IPS-18a (cell line): ENCODE measurements around the gene AKAP14.
"Not testable (repeated sequence)": the region's sequence is repeated elsewhere in the genome, so short reads cannot be mapped to it uniquely, and the experiment has no call there.

ENCODE experiments used
- H3K27ac ChIP-seq: one replicate; pipeline ENCODE4 v1.5.1; 2013; ENCODE audit warnings: low read length
- H3K27me3 ChIP-seq: one replicate; pipeline ENCODE4 v1.6.1; 2013; ENCODE audit warnings: mild to moderate bottlenecking, low read length; ENCODE audit not compliant: control insufficient read depth, insufficient read depth
- H3K36me3 ChIP-seq: one replicate; pipeline ENCODE4 v1.6.1; 2013; ENCODE audit warnings: low read depth, low read length; ENCODE audit not compliant: control insufficient read depth
- H3K4me1 ChIP-seq: one replicate; pipeline ENCODE4 v1.6.1; 2013; ENCODE audit warnings: low read depth, low read length; ENCODE audit not compliant: control insufficient read depth
- H3K4me3 ChIP-seq: one replicate; pipeline ENCODE4 v1.5.1; 2013; ENCODE audit warnings: low read length
- H3K9ac ChIP-seq: one replicate; pipeline ENCODE4 v1.6.1; 2013; ENCODE audit warnings: mild to moderate bottlenecking, low read length, moderate library complexity
- H3K9me3 ChIP-seq: one replicate; pipeline ENCODE4 v1.6.1; 2013; ENCODE audit warnings: low read depth, low read length; ENCODE audit not compliant: control insufficient read depth

The AKAP14 gene

GRCh38 chrX:119887721-119888425, 7.8 kb upstream of the AKAP14 start:
- no peak overlapping the region for H3K27ac ChIP-seq
- no peak overlapping the region for H3K9ac ChIP-seq
- H3K9me3 ChIP-seq = peaks cover 1% of the 10 kb centered on the region
- no peaks in the 10 kb centered on the region for H3K27me3 ChIP-seq
- H3K4me1 ChIP-seq = no peaks in the 10 kb centered on the region
- peak overlapping the region; percentile 30 for H3K4me3 ChIP-seq
- no peaks in the 10 kb centered on the region for H3K36me3 ChIP-seq

DNA sequence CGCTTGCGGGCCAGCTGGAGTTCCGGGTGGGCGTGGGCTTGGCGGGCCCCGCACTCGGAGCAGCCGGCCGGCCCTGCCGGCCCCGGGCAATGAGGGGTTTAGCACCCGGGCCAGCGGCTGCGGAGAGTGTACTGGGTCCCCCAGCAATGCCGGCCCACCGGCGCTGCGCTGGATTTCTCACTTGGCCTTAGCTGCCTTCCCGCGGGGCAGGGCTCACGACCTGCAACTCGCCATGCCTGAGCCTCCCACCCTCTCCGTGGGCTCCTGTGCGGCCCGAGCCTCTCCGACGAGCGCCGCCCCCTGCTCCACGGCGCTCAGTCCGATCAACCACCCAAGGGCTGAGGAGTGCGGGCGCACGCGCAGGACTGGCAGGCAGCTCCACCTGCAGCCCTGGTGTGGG, 5.1 kb upstream of the AKAP14 start:
- H3K27ac ChIP-seq, H3K4me1 ChIP-seq, H3K4me3 ChIP-seq, H3K9ac ChIP-seq, H3K36me3 ChIP-seq, H3K9me3 ChIP-seq, H3K27me3 ChIP-seq: not testable (repeated sequence)

DNA sequence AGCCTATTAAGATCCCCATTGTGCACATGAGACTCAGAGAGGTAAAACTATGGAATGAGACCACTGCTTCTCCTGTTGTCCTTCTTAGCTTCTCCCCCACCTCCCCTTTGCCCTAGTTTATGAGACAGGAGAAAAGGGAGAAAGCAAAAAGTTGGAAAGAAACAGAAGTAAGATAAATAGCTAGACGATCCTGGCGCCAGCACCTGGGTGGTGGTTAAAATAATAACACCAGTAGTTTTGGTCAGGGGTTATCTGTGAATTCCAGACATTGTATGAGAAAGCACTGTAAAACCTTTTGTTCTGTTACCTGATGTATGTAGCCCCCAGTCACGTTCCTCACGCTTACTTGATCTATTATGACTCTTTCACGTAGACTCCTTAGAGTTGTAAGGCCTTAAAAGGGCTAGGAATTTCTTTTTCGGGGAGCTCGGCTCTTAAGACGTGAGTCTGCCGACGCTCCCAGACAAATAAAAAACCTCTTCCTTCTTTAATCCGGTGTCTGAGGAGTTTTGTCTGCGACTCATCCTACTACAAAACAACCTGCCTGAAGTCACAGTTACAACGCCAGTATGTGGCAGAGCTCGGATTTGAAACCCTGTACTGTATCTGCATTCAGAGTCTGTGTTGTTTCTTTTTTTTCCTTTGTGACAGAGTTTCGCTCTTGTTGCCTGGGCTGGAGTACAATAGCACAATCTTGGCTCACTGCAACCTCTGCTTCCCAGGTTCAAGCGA, 3.6 kb upstream of the AKAP14 start:
- H3K36me3 ChIP-seq, H3K9ac ChIP-seq, H3K27ac ChIP-seq, H3K9me3 ChIP-seq, H3K4me3 ChIP-seq, H3K27me3 ChIP-seq, H3K4me1 ChIP-seq: not testable (repeated sequence)

DNA sequence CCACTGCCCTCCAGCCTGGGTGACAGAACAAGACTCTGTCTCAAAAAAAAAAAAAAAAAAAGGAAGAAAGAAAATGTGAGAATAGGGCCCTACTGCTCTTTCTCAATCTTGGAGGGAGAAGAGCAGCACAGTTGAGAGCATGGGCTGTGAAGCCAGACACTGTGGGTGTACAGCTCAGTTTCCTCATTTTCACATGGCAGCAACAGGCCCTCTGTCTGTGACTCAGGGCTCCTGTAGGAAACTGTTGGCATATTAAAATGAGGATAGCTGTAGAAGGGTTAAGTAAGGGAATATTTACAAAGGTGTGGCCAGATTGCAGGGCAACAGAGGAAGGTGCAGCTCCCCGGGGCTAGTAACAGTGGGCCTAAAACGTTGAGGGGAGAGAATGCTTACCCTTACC, 3.4 kb downstream of the AKAP14 start:
- no peaks in the 10 kb centered on the region for H3K36me3 ChIP-seq
- peaks cover 5% of the 10 kb centered on the region for H3K9me3 ChIP-seq
- H3K27me3 ChIP-seq = no peaks in the 10 kb centered on the region
- no peak overlapping the region for H3K4me3 ChIP-seq
- H3K4me1 ChIP-seq = no peaks in the 10 kb centered on the region
- no peak overlapping the region for H3K27ac ChIP-seq
- no peak overlapping the region for H3K9ac ChIP-seq

- Histone ChIP-seq H3K4me1 (no peaks in the 10 kb centered on the region), H3K27me3 (no peaks in the 10 kb centered on the region), H3K9ac (no peak overlapping the region), H3K36me3 (no peaks in the 10 kb centered on the region), H3K4me3 (no peak overlapping the region), H3K27ac (no peak overlapping the region), H3K9me3 (peaks cover 5% of the 10 kb centered on the region)
These were observed 5.3 kb downstream of the AKAP14 start for GRCh38 chrX:119900976-119901375.

DNA sequence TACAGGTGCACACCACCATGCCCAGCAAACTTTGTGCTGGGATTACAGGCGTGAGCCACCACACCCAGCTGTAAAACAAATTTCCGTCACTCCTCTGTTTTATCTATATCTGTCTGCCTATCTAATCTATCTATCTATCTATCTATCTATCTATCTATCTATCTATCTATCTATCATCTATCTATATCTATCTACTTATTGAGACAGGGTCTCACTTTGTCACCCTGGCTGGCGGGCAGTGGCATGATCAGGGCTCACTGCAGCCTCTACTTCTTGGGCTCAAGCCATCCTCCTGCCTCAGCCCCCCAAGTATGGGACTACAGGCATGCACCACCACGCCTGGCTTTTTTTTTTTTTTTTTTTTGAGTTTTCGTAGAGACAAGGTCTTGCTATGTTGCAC, 20.6 kb downstream of the AKAP14 start:
- Histone ChIP-seq H3K4me3 (no peak overlapping the region), H3K36me3 (no peaks in the 10 kb centered on the region), H3K9ac (no peak overlapping the region), H3K27me3 (no peaks in the 10 kb centered on the region), H3K4me1 (no peaks in the 10 kb centered on the region), H3K27ac (no peak overlapping the region), H3K9me3 (peaks cover 3% of the 10 kb centered on the region)

DNA sequence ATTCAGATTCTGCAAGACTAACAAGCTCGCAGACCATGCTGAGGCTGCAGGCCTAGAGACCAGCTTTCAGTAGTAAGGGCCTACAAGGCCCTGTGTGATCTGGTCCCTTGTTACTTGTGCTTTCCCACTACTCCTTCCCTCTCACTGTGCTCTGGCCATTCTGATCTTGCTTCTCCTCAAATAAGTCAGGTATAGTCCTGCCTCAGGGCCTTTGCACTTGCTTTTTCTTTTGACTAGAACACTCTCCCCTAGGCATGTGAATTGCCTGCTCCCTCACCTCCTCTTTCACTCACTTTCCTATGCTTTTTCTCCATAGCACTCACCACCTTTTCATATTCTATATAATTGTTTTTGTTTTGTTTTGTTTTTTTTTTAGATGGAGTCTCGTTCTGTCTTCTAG, 22.2 kb downstream of the AKAP14 start:
- Histone ChIP-seq H3K36me3 (no peaks in the 10 kb centered on the region), H3K4me1 (no peaks in the 10 kb centered on the region), H3K27ac (no peak overlapping the region), H3K9me3 (peaks cover 3% of the 10 kb centered on the region), H3K4me3 (no peak overlapping the region), H3K27me3 (no peaks in the 10 kb centered on the region), H3K9ac (no peak overlapping the region)

GRCh38 chrX:119919835-119920585, 24.3 kb downstream of the AKAP14 start:
- H3K4me1 ChIP-seq = no peaks in the 10 kb centered on the region
- H3K27ac ChIP-seq = no peak overlapping the region
- H3K9ac ChIP-seq = no peak overlapping the region
- peaks cover 3% of the 10 kb centered on the region for H3K9me3 ChIP-seq
- no peaks in the 10 kb centered on the region for H3K36me3 ChIP-seq
- H3K27me3 ChIP-seq = no peaks in the 10 kb centered on the region
- H3K4me3 ChIP-seq = no peak overlapping the region

- H3K4me3 ChIP-seq, H3K27me3 ChIP-seq: not testable (repeated sequence)
These were observed 26.7 kb downstream of the AKAP14 start for GRCh38 chrX:119922391-119922790.

GRCh38 chrX:119935215-119935874, 39.7 kb downstream of the AKAP14 start:
- no peak overlapping the region for H3K4me3 ChIP-seq
- no peak overlapping the region for H3K9ac ChIP-seq
- H3K36me3 ChIP-seq = peaks cover 17% of the 10 kb centered on the region
- no peaks in the 10 kb centered on the region for H3K4me1 ChIP-seq
- H3K27me3 ChIP-seq = no peaks in the 10 kb centered on the region
- H3K9me3 ChIP-seq = peaks cover 6% of the 10 kb centered on the region
- no peak overlapping the region for H3K27ac ChIP-seq

More at GRCh38 chrX:119922391-119922790, 26.7 kb downstream of the AKAP14 start:
- H3K36me3 ChIP-seq, H3K9me3 ChIP-seq, H3K9ac ChIP-seq, H3K4me1 ChIP-seq, H3K27ac ChIP-seq: not testable (repeated sequence)

- Histone ChIP-seq H3K4me3 (no peak overlapping the region), H3K9ac (no peak overlapping the region), H3K4me1 (no peaks in the 10 kb centered on the region)
These were observed 45.6 kb downstream of the AKAP14 start for GRCh38 chrX:119941336-119941735.

More at GRCh38 chrX:119941336-119941735, 45.6 kb downstream of the AKAP14 start:
- Histone ChIP-seq H3K27me3 (no peaks in the 10 kb centered on the region), H3K9me3 (peaks cover 2% of the 10 kb centered on the region), H3K36me3 (no peaks in the 10 kb centered on the region), H3K27ac (no peak overlapping the region)
